K562 (cell line): ENCODE results near the gene SPTY2D1. TPM values are rescaled to one million over a fixed set of nuclear protein-coding genes. Genes with fewer than 3 reads are reported as not detected.
A peak's percentile ranks its signal among the peaks of the same experiment; 100 is the strongest.

Experiments used
- ATAC-seq: fragments of 200-7000 bp; cut with Tn5 transposase; 3 replicates; pipeline ENCODE4 v1.9.1; 2020; ENCODE audit warnings: moderate library complexity
- BruUV-seq: library from RNA; stranded (reverse); fragments of 400-500 nt; replicated peaks from 2 replicates; lab custom pipeline; 2021; lab: Mats Ljungman, UMichigan
- CTCF ChIA-PET: fragments of 300-600 bp; formaldehyde crosslinking; extraction: SDS; loops from one replicate; lab custom pipeline; 2021; ENCODE audit warnings: low intra/inter-chr PET ratio; lab: Yijun Ruan, JAX
- POLR2A ChIA-PET: fragments of 300-600, 350-650 bp; sonication (Branson Sonifier 250); formaldehyde crosslinking; extraction: SDS; loops from one replicate; lab custom pipeline; 2021; ENCODE audit warnings: antibody characterized with exemption, inconsistent platforms; lab: Yijun Ruan, JAX
- DNase-seq, 4 experiments: peaks; one replicate each; pipeline versions ENCODE4 v3.0.0 to v3.0.0-alpha.2; 2011 to 2018; ENCODE audit warnings: low spot score in 3 of 4, mixed read lengths in 3 of 4; ENCODE audit errors: extremely low read depth in 1 of 4
- FAIRE-seq: peaks from 2 replicates; lab custom pipeline; 2011; peaks lifted over from hg19 to GRCh38; lab: Jason Lieb, UNC
- H2AFZ ChIP-seq: 2 replicates; pipeline ENCODE4 v1.6.0; 2011; ENCODE audit warnings: low read depth, low read length, control low read depth, inconsistent platforms
- H3K27ac ChIP-seq: fragments of 200-600 bp; 3 replicates; pipeline ENCODE4 v1.8.0; 2011; ENCODE audit warnings: low read depth, mild to moderate bottlenecking, control low read depth, inconsistent platforms, low read length, moderate library complexity, mixed read lengths; ENCODE audit errors: extremely low read depth
- H3K27me3 ChIP-seq, 2 experiments: fragments of 300-600 bp in 1 of 2; 2 replicates in 1 of 2; 3 replicates in 1 of 2; pipeline versions ENCODE4 v1.6.0 to v1.8.0; 2011; ENCODE audit warnings: inconsistent platforms in 2 of 2, low read length in 2 of 2, mild to moderate bottlenecking in 1 of 2, mixed read lengths in 1 of 2, moderate library complexity in 1 of 2; ENCODE audit not compliant: control insufficient read depth in 2 of 2, insufficient read depth in 2 of 2
- H3K36me3 ChIP-seq: fragments of 300-600 bp; 3 replicates; pipeline ENCODE4 v1.8.0; 2011; ENCODE audit warnings: mild to moderate bottlenecking, low read length, inconsistent platforms; ENCODE audit not compliant: control insufficient read depth, insufficient read depth
- H3K4me1 ChIP-seq, 2 experiments: fragments of 200-600 bp in 1 of 2; replicated peaks in 1 of 2; 2 replicates in 1 of 2; 3 replicates in 1 of 2; pipeline versions ENCODE4 v1.5.1 to v1.8.0; 2011; ENCODE audit warnings: inconsistent platforms in 2 of 2, low read length in 2 of 2, mild to moderate bottlenecking in 1 of 2, mixed read lengths in 1 of 2, moderate library complexity in 1 of 2; ENCODE audit not compliant: control insufficient read depth in 2 of 2, insufficient read depth in 2 of 2
- H3K4me2 ChIP-seq: 2 replicates; pipeline ENCODE4 v1.6.1; 2011; ENCODE audit warnings: low read length, control low read depth, inconsistent platforms, mixed read lengths; ENCODE audit not compliant: insufficient read depth
- H3K4me3 ChIP-seq: fragments of 200-600 bp; sonication (generic), shearing (Covaris generic); 2 replicates; pipeline ENCODE4 v1.5.1; 2016; ENCODE audit warnings: control low read depth, inconsistent platforms
- H3K79me2 ChIP-seq: fragments of 200-600 bp; 3 replicates; pipeline ENCODE4 v1.8.0; 2011; ENCODE audit warnings: low read length, inconsistent platforms; ENCODE audit not compliant: control insufficient read depth, insufficient read depth
- H3K9ac ChIP-seq, 2 experiments: 2 replicates each; pipeline versions ENCODE4 v1.6.0 to v1.6.1; 2011; ENCODE audit warnings: low read depth in 2 of 2, low read length in 2 of 2, control low read depth in 1 of 2, inconsistent platforms in 1 of 2, mild to moderate bottlenecking in 1 of 2, mixed read lengths in 1 of 2; ENCODE audit not compliant: insufficient read depth in 1 of 2
- H3K9me1 ChIP-seq: one replicate; pipeline ENCODE4 v1.6.0; 2011; ENCODE audit warnings: inconsistent platforms, mild to moderate bottlenecking, low read length, moderate library complexity; ENCODE audit not compliant: control insufficient read depth, insufficient read depth
- H3K9me3 ChIP-seq: replicated peaks from 2 replicates; pipeline ENCODE4 v1.5.1; 2011; ENCODE audit warnings: low read depth, low read length, inconsistent platforms; ENCODE audit not compliant: control insufficient read depth, insufficient read depth
- H4K20me1 ChIP-seq: replicated peaks from 2 replicates; pipeline ENCODE4 v1.6.1; 2011; ENCODE audit warnings: low read length, inconsistent platforms, mixed read lengths; ENCODE audit not compliant: control insufficient read depth, insufficient read depth
- CEBPG ChIP-seq, 3 experiments: fragments of 200-800 bp in 1 of 3; sonication (Bioruptor generic) in 1 of 3; sonication (generic) in 1 of 3; formaldehyde crosslinking in 1 of 3; IDR thresholded peaks in 2 of 3; conservative IDR thresholded peaks in 1 of 3; 2 replicates each; pipeline versions ENCODE4 v1.6.1 to v1.8.0; 2016 to 2022; ENCODE audit warnings: missing compliant biosample characterization in 2 of 3, missing genetic modification characterization in 2 of 3, mild to moderate bottlenecking in 1 of 3, missing genetic modification reagents in 1 of 3
- LCOR ChIP-seq: sonication (generic); formaldehyde crosslinking; IDR thresholded peaks from 2 replicates; pipeline ENCODE4 v1.8.0; 2022; ENCODE audit warnings: mild to moderate bottlenecking, missing genetic modification reagents
- RNF2 ChIP-seq: sonication (generic); IDR thresholded peaks from 2 replicates; pipeline ENCODE4 v1.6.1; 2016
- whole genome bisulfite sequencing: fragments of 100-300 bp; shearing (Covaris generic); methylation state at CpG from one replicate; pipeline ENCODE4 v1.1.6; 2016; ENCODE audit warnings: low coverage, mixed read lengths; ENCODE audit not compliant: insufficient coverage; ENCODE audit errors: missing lambda C conversion rate; 5-methylcytosine and 5-hydroxymethylcytosine counted together
- in situ Hi-C: fragments of 300-500 bp; cut with MboI; formaldehyde crosslinking; loops from 4 replicates; pipeline ENCODE4 v1.15.0; 2018; ENCODE audit warnings: inconsistent platforms, mixed read lengths
- intact Hi-C: fragments of 100-400 bp; cut with micrococcal nuclease; formaldehyde crosslinking; loops from 2 replicates; pipeline ENCODE4 v1.14.2; 2022
- polyA plus RNA-seq, 8 experiments: library from polyadenylated mRNA; depleted of rRNA in 4 of 8; stranded (reverse) in 5 of 8; unstranded in 3 of 8; fragments of >200 nt; fragmentation: Nextera tagmentation in 2 of 8; fragmentation: Illumina TruSeq in 1 of 8; extraction: Ambion mirVana in 2 of 8; extraction: Trizol in 1 of 8; gene quantifications; 2 replicates each; pipeline versions ENCODE4 v1.2.1 to v1.2.3, GENCODE V29; 2011 to 2014; ENCODE audit warnings: inconsistent platforms in 1 of 8, missing spikeins in 1 of 8
- total RNA-seq, 7 experiments: library from RNA; depleted of rRNA in 6 of 7; stranded (reverse); fragments of >200 nt in 6 of 7; fragmentation: Illumina TruSeq in 2 of 7; extraction: Trizol in 2 of 7; gene quantifications; 2 replicates each; pipeline versions ENCODE4 v1.2.1 to v1.2.3, GENCODE V29; 2011 to 2021; ENCODE audit warnings: low replicate concordance in 1 of 7
- TF ChIP-seq, protein P1 (sequence below), 2 experiments: fragments of 450-650 bp in 1 of 2; sonication (generic) in 1 of 2; formaldehyde crosslinking in 1 of 2; IDR thresholded peaks in 1 of 2; conservative IDR thresholded peaks in 1 of 2; 2 replicates each; pipeline versions ENCODE4 v1.6.1 to v1.8.1; 2016 to 2023; ENCODE audit warnings: mild to moderate bottlenecking in 2 of 2, moderate library complexity in 2 of 2, inconsistent platforms in 1 of 2, missing genetic modification reagents in 1 of 2
- TF ChIP-seq, protein P2 (sequence below): fragments of 450-650 bp; formaldehyde crosslinking; IDR thresholded peaks from 2 replicates; pipeline ENCODE4 v1.4.0; 2020; ENCODE audit warnings: mild to moderate bottlenecking, moderate library complexity

The SPTY2D1 gene
- total and polyA plus RNA-seq, 9 of the 15 experiments (the other 6 are each of a cell fraction or from before 2014, with no cell fraction given), result 3.2 to 32.1 (median 12.9) TPM

DNA sequence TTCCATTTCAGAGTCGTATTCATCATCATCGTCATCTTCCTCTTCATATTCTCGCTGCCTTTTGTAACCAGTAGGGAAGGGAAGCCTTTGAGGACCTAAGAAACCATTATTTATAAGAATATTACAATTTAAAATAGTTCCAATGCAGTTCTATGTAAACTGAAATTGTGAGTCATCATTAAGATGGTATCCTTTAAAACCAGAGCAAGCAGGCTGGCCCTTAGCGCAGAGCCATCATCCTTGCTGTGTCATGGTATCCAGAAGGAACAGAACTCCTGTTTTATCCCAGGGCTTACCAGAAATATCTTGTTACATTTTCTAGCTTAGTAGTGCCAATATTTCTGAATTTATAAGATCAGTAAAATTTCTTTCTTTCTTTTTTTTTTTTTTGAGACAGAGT is 21.7 kb downstream of the SPTY2D1 start:
- in situ Hi-C loops (no loop called here), intact Hi-C loops (no loop called here)
- peaks cover 76% of the 10 kb centered on the region for H3K36me3 ChIP-seq
- no peaks in the 10 kb centered on the region for H3K9me1 ChIP-seq
- H3K9me3 ChIP-seq, result no peaks in the 10 kb centered on the region
- TF ChIP-seq, protein P1, sequence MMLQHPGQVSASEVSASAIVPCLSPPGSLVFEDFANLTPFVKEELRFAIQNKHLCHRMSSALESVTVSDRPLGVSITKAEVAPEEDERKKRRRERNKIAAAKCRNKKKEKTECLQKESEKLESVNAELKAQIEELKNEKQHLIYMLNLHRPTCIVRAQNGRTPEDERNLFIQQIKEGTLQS (IDR thresholded peaks at IDR 0.05), result peak; percentile 19; the same call in 1 of the 2 replicates
- TF ChIP-seq, protein P1 (CRISPR knock-in tag; conservative IDR thresholded peaks at IDR 0.05), result no peak
- TF ChIP-seq RNF2, result no peak
- H3K9ac ChIP-seq, result no peak overlapping the region
- H3K27me3 ChIP-seq, result no peaks in the 10 kb centered on the region
- H3K4me2 ChIP-seq, result no peak overlapping the region
- no peak overlapping the region for H3K27ac ChIP-seq
- CTCF ChIA-PET, result no interaction called here
- no peak overlapping the region for H3K4me3 ChIP-seq
- no peaks in the 10 kb centered on the region for H4K20me1 ChIP-seq
- DNase-seq (no peak), ATAC-seq (no peak), FAIRE-seq (no peak)
- POLR2A ChIA-PET, result interaction anchor here (1.0 kb wide), 1 partner anchor 22 kb away, joined by 3 read pairs; the partner anchor contains the start of gene SPTY2D1
- BruUV-seq, result no TSS peak
- WGBS, result 85% methylated on average over 4 of the region's 4 CpGs
- H2AFZ ChIP-seq, result no peak overlapping the region
- H3K79me2 ChIP-seq, result peaks cover 4% of the 10 kb centered on the region; the same call in 1 of the 3 replicates
- H3K4me1 ChIP-seq, result peaks cover 11% of the 10 kb centered on the region in 2 experiments; a peak in 4 of 5 replicates

DNA sequence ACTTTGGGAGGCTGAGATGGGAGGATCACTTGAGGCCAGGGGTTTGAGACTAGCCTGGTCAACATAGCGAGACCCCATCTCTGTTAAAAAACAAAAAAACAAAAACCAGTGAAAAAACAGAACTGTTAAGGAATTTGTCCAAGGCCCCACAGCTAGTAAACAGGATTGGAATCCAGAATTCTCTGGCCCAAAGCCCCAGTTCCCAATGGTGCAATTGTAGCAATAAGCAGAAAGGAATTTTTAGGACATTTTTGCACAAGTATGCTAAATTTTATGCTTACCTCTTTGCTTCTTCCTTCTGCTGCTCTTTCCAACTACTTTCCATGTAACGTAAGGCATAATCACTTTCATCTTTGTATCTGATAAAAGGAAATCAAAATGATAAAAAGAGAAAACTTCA is 22.9 kb downstream of the SPTY2D1 start:
- DNase-seq (no peak), FAIRE-seq (no peak), ATAC-seq (no peak)
- H3K36me3 ChIP-seq, result peaks cover 78% of the 10 kb centered on the region
- in situ Hi-C loops (no loop called here), intact Hi-C loops (no loop called here)
- ChIA-PET CTCF (no interaction called here), POLR2A (interaction anchor here (1.0 kb wide), 1 partner anchor 23 kb away, joined by 3 read pairs; the partner anchor contains the start of gene SPTY2D1)
- H2AFZ ChIP-seq, result no peak overlapping the region
- H4K20me1 ChIP-seq, result no peaks in the 10 kb centered on the region
- H3K27me3 ChIP-seq, result no peaks in the 10 kb centered on the region
- H3K4me3 ChIP-seq, result no peak overlapping the region
- H3K79me2 ChIP-seq, result no peaks in the 10 kb centered on the region
- WGBS, result 90% methylated on average over 1 of the region's 2 CpGs
- no peak overlapping the region for H3K27ac ChIP-seq
- no TSS peak for BruUV-seq
- no peak overlapping the region for H3K9ac ChIP-seq
- H3K4me2 ChIP-seq, result no peak overlapping the region
- H3K9me3 ChIP-seq, result no peaks in the 10 kb centered on the region
- no peaks in the 10 kb centered on the region for H3K9me1 ChIP-seq
- H3K4me1 ChIP-seq, result peaks cover 6 to 11% of the 10 kb centered on the region in 2 experiments; a peak in 3 of 5 replicates
- TF ChIP-seq, protein P2, sequence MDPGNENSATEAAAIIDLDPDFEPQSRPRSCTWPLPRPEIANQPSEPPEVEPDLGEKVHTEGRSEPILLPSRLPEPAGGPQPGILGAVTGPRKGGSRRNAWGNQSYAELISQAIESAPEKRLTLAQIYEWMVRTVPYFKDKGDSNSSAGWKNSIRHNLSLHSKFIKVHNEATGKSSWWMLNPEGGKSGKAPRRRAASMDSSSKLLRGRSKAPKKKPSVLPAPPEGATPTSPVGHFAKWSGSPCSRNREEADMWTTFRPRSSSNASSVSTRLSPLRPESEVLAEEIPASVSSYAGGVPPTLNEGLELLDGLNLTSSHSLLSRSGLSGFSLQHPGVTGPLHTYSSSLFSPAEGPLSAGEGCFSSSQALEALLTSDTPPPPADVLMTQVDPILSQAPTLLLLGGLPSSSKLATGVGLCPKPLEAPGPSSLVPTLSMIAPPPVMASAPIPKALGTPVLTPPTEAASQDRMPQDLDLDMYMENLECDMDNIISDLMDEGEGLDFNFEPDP, result no peak
- TF ChIP-seq CEBPG (CRISPR knock-in tag; IDR thresholded peaks at IDR 0.05), result no peak
- no peak for TF ChIP-seq CEBPG (tag; conservative IDR thresholded peaks at IDR 0.05 in 1 of 2, IDR thresholded peaks at IDR 0.05 in 1 of 2)
- TF ChIP-seq LCOR (CRISPR knock-in tag), result no peak
